Loucy (cell line): ENCODE data around the gene NCF1.
"Not testable (repeated sequence)": the region's sequence is repeated elsewhere in the genome, so short reads cannot be mapped to it uniquely, and the experiment has no call there.

Experiments
- H2AFZ ChIP-seq: fragments of 200-600 bp; sonication (generic); 2 replicates; pipeline ENCODE4 v1.6.0; 2016; ENCODE audit warnings: antibody characterized with exemption, mild to moderate bottlenecking, low read length, moderate library complexity
- H3F3A ChIP-seq: fragments of 200-600 bp; 2 replicates; pipeline ENCODE4 v1.6.0; 2016; ENCODE audit warnings: antibody characterized with exemption, low read depth, mild to moderate bottlenecking
- H3K27me3 ChIP-seq: fragments of 200-600 bp; sonication (generic); 2 replicates; pipeline ENCODE4 v1.6.1; 2014; ENCODE audit warnings: low read length, mild to moderate bottlenecking; ENCODE audit not compliant: insufficient read depth, poor library complexity, severe bottlenecking
- H3K36me3 ChIP-seq: fragments of 200-600 bp; sonication (generic); 2 replicates; pipeline ENCODE4 v1.6.1; 2016; ENCODE audit warnings: low read length; ENCODE audit not compliant: insufficient read depth
- H3K4me1 ChIP-seq: fragments of 200-600 bp; sonication (generic); 2 replicates; pipeline ENCODE4 v1.5.1; 2014; ENCODE audit warnings: low read length, mild to moderate bottlenecking; ENCODE audit not compliant: insufficient read depth, poor library complexity, severe bottlenecking
- H3K4me2 ChIP-seq: fragments of 200-600 bp; sonication (generic); 2 replicates; pipeline ENCODE4 v1.6.0; 2014; ENCODE audit warnings: antibody characterized with exemption, low read length, low read depth, mild to moderate bottlenecking; ENCODE audit not compliant: poor library complexity, severe bottlenecking
- H3K4me3 ChIP-seq: fragments of 200-600 bp; sonication (generic); 2 replicates; pipeline ENCODE4 v1.5.1; 2014; ENCODE audit warnings: low read length, mild to moderate bottlenecking, mixed read lengths; ENCODE audit not compliant: poor library complexity, severe bottlenecking
- H3K79me2 ChIP-seq: fragments of 200-600 bp; sonication (generic); 2 replicates; pipeline ENCODE4 v1.6.1; 2014; ENCODE audit warnings: low read length; ENCODE audit not compliant: insufficient read depth
- H3K9ac ChIP-seq: fragments of 200-600 bp; sonication (generic); 2 replicates; pipeline ENCODE4 v1.6.0; 2014; ENCODE audit warnings: mild to moderate bottlenecking, low read depth, low read length, moderate library complexity; ENCODE audit not compliant: poor library complexity, severe bottlenecking
- H3K9me2 ChIP-seq: fragments of 200-600 bp; sonication (generic); replicated peaks from 2 replicates; pipeline ENCODE4 v1.6.1; 2016; ENCODE audit warnings: low read depth, low read length, mixed read lengths
- H3K9me3 ChIP-seq: fragments of 200-600 bp; sonication (generic); 2 replicates; pipeline ENCODE4 v1.6.1; 2014; ENCODE audit warnings: mild to moderate bottlenecking, antibody characterized with exemption, low read length, low read depth; ENCODE audit not compliant: insufficient read depth
- H4K20me1 ChIP-seq: fragments of 200-600 bp; sonication (generic); 2 replicates; pipeline ENCODE4 v1.6.0; 2014; ENCODE audit warnings: antibody characterized with exemption, low read length, mild to moderate bottlenecking; ENCODE audit not compliant: insufficient read depth, poor library complexity, severe bottlenecking

NCF1 gene

DNA sequence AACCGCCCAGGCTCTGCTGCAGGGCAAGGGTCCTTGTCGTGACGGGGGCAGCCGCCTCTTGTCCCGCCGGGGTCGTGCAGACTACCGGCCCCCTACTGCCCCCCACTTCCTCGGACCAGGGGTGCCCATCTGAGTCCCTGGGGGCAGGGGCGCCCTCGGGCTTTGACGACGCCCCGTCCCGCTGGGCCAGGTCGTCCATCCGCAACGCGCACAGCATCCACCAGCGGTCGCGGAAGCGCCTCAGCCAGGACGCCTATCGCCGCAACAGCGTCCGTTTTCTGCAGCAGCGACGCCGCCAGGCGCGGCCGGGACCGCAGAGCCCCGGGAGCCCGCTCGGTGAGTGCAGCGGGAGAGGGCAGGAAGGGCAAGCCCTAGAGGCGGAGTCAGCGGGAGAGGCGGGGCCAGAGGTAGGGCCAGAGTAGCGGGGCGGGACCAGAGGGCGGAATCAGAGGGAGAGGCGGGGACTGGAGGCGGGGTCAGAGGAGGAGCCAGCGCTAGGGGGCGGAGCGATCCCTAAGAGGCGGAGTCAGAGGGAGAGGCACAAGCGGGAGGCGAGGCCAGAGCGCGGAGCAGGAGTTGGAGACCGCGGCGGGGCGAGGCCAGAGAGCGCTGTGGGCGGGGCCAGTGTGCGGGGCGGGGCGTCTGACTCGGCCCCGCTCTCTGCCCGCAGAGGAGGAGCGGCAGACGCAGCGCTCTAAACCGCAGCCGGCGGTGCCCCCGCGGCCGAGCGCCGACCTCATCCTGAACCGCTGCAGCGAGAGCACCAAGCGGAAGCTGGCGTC is 14.7 kb downstream of the NCF1 start:
- not testable (repeated sequence) for H2AFZ ChIP-seq, H3K36me3 ChIP-seq, H3K4me1 ChIP-seq, H3F3A ChIP-seq, H3K9ac ChIP-seq, H3K9me2 ChIP-seq, H3K9me3 ChIP-seq, H3K4me2 ChIP-seq, H3K79me2 ChIP-seq, H3K27me3 ChIP-seq, H4K20me1 ChIP-seq
- peak overlapping the region; percentile 57 for H3K4me3 ChIP-seq

DNA sequence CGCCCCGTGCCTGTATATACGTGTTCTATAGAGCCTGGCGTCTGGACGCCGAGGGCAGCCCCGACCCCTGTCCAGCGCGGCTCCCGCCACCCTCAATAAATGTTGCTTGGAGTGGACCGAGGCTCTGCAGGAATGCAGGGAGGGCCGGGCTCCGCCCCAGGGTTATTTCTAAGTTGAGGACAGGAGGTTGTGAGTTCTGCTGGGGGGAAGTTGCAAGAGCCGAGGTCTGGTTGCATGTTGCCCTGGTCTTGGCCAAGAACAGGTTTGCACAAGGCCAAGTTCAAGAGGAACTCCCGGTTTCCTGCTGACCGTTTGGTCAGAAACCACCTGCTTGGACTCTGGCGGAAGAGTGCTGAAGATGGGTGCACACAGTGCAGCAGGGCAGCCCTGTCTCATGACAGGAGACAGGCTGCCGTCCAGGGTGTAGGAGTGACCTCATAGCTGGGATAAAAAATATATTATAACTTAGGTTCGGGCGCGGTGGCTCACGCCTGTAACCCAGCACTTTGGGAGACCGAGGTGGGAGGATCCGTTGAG is 15.5 kb downstream of the NCF1 start:
- H3K79me2 ChIP-seq, H3K9me2 ChIP-seq, H3K9me3 ChIP-seq, H3K4me2 ChIP-seq, H3F3A ChIP-seq, H3K36me3 ChIP-seq, H4K20me1 ChIP-seq, H3K4me3 ChIP-seq, H3K27me3 ChIP-seq, H3K9ac ChIP-seq, H3K4me1 ChIP-seq, H2AFZ ChIP-seq: not testable (repeated sequence)

DNA sequence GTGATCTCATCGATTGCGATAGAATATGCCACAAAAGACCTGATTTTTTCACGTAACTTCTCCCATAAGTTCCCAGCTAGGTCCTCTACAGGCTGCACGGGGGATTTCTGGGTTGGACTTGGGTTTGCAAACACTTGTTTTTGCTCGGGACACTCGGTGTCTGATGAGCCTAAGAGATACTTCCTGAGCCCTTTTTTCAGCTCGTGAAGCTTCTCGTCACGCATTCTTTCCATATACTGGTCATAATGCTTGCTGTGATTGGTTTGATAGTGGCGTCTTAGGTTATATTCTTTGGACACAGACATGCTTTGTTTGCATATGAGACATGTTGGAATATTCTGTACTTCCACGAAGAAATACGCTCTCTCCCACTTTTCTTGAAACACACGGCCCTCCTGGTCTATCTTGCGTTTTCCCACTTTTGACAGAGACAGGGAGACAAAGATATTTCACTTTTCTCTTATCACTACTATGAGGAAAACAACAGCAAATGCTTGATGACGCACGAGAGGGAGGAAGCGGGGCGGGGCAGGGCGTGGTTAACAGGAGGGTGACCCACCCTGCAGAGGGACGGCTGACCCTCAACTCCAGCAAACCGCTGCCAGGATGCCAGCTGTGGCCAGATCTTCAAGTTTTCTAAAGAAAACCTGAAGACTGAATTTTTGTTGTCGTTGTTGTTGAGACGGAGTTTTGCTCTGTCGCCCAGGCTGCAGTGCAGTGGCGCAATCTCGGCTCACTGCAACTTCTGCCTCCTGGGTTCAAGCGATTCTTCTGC is 24.2 kb downstream of the NCF1 start:
- not testable (repeated sequence) for H2AFZ ChIP-seq, H3K4me1 ChIP-seq, H3K4me3 ChIP-seq, H3K79me2 ChIP-seq, H3K36me3 ChIP-seq, H3K9me2 ChIP-seq, H3K4me2 ChIP-seq, H4K20me1 ChIP-seq, H3K9ac ChIP-seq, H3K9me3 ChIP-seq, H3F3A ChIP-seq, H3K27me3 ChIP-seq

DNA sequence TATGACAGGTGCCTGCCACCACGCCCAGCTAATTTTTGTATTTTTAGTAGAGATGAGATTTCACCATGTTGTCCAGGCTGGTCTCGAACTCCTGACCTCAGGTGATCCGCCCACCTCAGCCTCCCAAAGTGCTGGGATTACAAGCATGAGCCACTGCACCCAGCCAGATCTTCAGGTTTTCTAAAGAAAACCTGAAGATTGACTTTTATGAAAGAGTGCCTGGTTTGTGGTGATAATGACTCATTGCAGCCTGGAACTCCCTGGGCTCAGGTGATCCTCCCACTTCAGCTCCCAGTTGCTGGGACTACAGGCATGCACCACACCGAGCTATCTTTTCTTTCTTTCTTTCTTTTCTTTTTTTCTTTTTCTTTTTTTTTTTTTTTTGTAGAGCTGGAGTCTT is 24.8 kb downstream of the NCF1 start:
- not testable (repeated sequence) for H3K4me1 ChIP-seq, H2AFZ ChIP-seq, H3K4me3 ChIP-seq, H3K9me2 ChIP-seq, H3K9me3 ChIP-seq, H3K27me3 ChIP-seq, H3F3A ChIP-seq, H3K4me2 ChIP-seq, H3K36me3 ChIP-seq, H3K79me2 ChIP-seq, H3K9ac ChIP-seq, H4K20me1 ChIP-seq

DNA sequence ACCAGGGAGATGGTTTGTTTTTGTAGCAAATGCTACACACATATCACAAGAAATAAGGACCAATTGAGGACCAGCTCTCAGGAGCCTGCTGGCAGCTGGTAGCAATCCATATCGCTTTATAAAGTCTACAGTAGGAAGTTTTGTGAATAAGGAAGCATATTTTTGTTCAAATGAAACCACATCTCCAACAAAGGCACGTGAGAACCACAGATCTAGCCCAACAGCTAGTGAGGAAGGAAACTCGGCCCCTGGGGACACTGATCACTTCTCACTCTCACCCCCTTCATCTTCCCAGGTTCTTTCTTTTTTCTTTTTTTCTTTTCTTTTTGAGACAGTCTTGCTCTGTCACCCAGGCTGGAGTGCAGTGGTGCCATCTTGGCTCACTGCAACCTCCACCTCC is 42.1 kb downstream of the NCF1 start:
- H4K20me1 ChIP-seq, H3F3A ChIP-seq, H3K9me2 ChIP-seq, H3K4me2 ChIP-seq, H3K9me3 ChIP-seq, H3K9ac ChIP-seq, H3K36me3 ChIP-seq, H3K79me2 ChIP-seq, H2AFZ ChIP-seq, H3K4me1 ChIP-seq, H3K27me3 ChIP-seq, H3K4me3 ChIP-seq: not testable (repeated sequence)

DNA sequence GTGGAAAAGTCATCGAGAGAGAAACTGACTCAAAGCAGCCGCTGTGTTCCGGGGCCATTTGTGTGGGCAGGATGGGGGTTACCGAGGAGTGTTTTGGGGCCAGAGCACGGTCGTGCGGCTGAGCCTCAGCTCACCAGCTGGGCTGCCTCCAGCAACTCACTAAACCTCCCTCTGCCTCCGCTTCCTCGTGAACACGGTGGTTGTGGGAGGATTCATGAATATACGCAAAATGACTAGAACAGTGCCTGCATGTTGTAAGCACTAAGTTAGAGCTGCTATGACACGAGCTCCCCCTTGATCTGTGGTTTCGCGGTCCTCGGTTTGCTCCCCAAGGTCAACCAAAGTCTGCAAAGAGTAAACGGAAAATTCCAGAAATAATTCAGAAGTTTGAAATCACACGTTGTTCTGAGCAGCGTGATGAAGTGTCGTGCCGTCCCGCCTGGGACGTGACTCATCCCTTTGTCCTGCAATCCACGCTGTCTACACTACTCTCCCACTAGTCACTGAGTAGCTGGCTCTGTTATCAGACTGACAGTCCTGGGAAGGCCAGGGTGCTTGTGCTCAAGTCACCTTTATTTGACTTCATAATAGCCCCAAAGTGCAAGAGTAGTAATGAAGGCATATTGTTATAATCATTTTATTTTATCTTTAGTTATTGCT is 46.5 kb downstream of the NCF1 start:
- H3K4me3 ChIP-seq, H3K4me1 ChIP-seq, H3K9ac ChIP-seq, H3K36me3 ChIP-seq, H3F3A ChIP-seq, H3K9me3 ChIP-seq, H3K9me2 ChIP-seq, H2AFZ ChIP-seq, H4K20me1 ChIP-seq, H3K27me3 ChIP-seq, H3K79me2 ChIP-seq, H3K4me2 ChIP-seq: not testable (repeated sequence)

DNA sequence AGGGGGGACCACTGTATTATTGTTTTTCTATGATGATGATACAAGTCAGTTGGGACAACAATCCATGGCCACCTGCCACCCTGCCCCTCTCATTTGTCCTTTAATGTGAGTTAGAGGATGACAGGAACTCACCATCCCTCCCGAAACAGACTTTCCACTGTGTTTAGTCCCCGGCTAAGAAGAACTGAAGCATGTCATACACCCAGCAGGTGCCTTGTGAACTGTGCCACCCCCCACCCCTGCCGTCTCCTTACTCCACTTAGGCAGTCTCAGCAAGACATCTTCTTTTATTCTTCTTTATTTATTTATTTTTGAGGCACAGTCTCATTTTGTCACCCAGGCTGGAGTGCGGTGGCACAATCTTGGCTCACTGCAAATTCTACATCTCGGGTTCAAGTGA is 47.4 kb downstream of the NCF1 start:
- H3K36me3 ChIP-seq, H3K4me3 ChIP-seq, H3K9me2 ChIP-seq, H3K27me3 ChIP-seq, H3K4me1 ChIP-seq, H3K79me2 ChIP-seq, H3K9me3 ChIP-seq, H3K9ac ChIP-seq, H3K4me2 ChIP-seq, H4K20me1 ChIP-seq, H3F3A ChIP-seq, H2AFZ ChIP-seq: not testable (repeated sequence)
